Naive B cell (primary cell): ENCODE data around the gene VWA8. TPM values are rescaled to one million over a fixed set of nuclear protein-coding genes. Genes with fewer than 3 reads are reported as not detected.

Source experiments
- ATAC-seq, 2 donors: fragments of 150-1000 bp; cut with Tn5 transposase; 2 replicates each; pipeline ENCODE4 v1.10.0; 2021; ENCODE audit warnings: low read depth in 2 of 2, mild to moderate bottlenecking in 2 of 2, moderate library complexity in 2 of 2
- DNase-seq: peaks from one replicate; pipeline ENCODE4 v3.0.0; 2022
- H3K27ac Mint-ChIP-seq, 6 donors: one replicate each; pipeline ENCODE4 v1.8.0; 2020 to 2022; ENCODE audit warnings: mild to moderate bottlenecking in 6 of 6, mixed read lengths in 6 of 6, moderate library complexity in 5 of 6, inconsistent platforms in 2 of 6
- H3K27me3 Mint-ChIP-seq, 3 donors: one replicate each; pipeline ENCODE4 v1.8.0; 2021 to 2022; ENCODE audit warnings: mixed read lengths in 3 of 3, mild to moderate bottlenecking in 1 of 3
- H3K36me3 Mint-ChIP-seq, 2 donors: one replicate each; pipeline ENCODE4 v1.8.0; 2020 to 2022; ENCODE audit warnings: mixed read lengths in 2 of 2, inconsistent platforms in 1 of 2, mild to moderate bottlenecking in 1 of 2
- H3K4me1 Mint-ChIP-seq, 3 donors: one replicate each; pipeline ENCODE4 v1.8.0; 2020 to 2022; ENCODE audit warnings: mixed read lengths in 3 of 3, inconsistent platforms in 1 of 3, mild to moderate bottlenecking in 1 of 3, moderate library complexity in 1 of 3
- H3K4me3 Mint-ChIP-seq, 8 donors: one replicate each; pipeline ENCODE4 v1.8.0; 2020 to 2022; ENCODE audit warnings: mild to moderate bottlenecking in 8 of 8, mixed read lengths in 8 of 8, moderate library complexity in 8 of 8, inconsistent platforms in 2 of 8
- H3K9me3 Mint-ChIP-seq, 7 donors: one replicate each; pipeline ENCODE4 v1.8.0; 2020 to 2022; ENCODE audit warnings: mixed read lengths in 7 of 7, mild to moderate bottlenecking in 5 of 7, inconsistent platforms in 2 of 7, moderate library complexity in 1 of 7
- polyA plus RNA-seq, 6 donors: library from polyadenylated mRNA; unstranded; fragments of 300-500 nt; fragmentation: Illumina TruSeq; gene quantifications; one replicate each; pipeline ENCODE4 v1.2.3, GENCODE V29; 2021; ENCODE audit warnings: low read depth in 6 of 6

VWA8 gene
- polyA plus RNA-seq, 6 donors from 2014 or later: 0.91 to 6.2 (median 3.5) TPM

- Mint-ChIP-seq H3K27me3 (no peaks in the 10 kb centered on the region), H3K9me3 (no peaks in the 10 kb centered on the region), H3K4me1 (no peaks in the 10 kb centered on the region), H3K36me3 (peaks cover 8 to 19% of the 10 kb centered on the region in 2 donors), H3K27ac (no peak overlapping the region), H3K4me3 (no peak overlapping the region)
- no peak for ATAC-seq
- DNase-seq: no peak
These were observed 250.1 kb downstream of the VWA8 start for GRCh38 chr13:41710771-41711170.

GRCh38 chr13:41709511-41709910 is 251.4 kb downstream of the VWA8 start:
- Mint-ChIP-seq H3K36me3 (peaks cover 8 to 26% of the 10 kb centered on the region in 2 donors), H3K4me1 (no peaks in the 10 kb centered on the region), H3K27me3 (no peaks in the 10 kb centered on the region), H3K4me3 (no peak overlapping the region), H3K9me3 (no peaks in the 10 kb centered on the region), H3K27ac (no peak overlapping the region)
- DNase-seq (no peak), ATAC-seq (no peak)

- Mint-ChIP-seq H3K27me3 (no peaks in the 10 kb centered on the region), H3K36me3 (peaks cover 8 to 22% of the 10 kb centered on the region in 2 donors), H3K27ac (no peak overlapping the region), H3K4me1 (no peaks in the 10 kb centered on the region), H3K4me3 (no peak overlapping the region), H3K9me3 (no peaks in the 10 kb centered on the region)
- ATAC-seq (no peak), DNase-seq (no peak)
These were observed 252.2 kb downstream of the VWA8 start for GRCh38 chr13:41708713-41709112.

- H3K4me1 Mint-ChIP-seq: no peaks in the 10 kb centered on the region
- no peak for ATAC-seq
- H3K4me3 Mint-ChIP-seq: no peak overlapping the region
- DNase-seq: no peak
- H3K36me3 Mint-ChIP-seq: peaks cover 8 to 18% of the 10 kb centered on the region in 2 donors
- H3K27ac Mint-ChIP-seq: no peak overlapping the region
- no peaks in the 10 kb centered on the region for H3K27me3 Mint-ChIP-seq
- no peaks in the 10 kb centered on the region for H3K9me3 Mint-ChIP-seq
These were observed 253.6 kb downstream of the VWA8 start for GRCh38 chr13:41707194-41707821.

DNA sequence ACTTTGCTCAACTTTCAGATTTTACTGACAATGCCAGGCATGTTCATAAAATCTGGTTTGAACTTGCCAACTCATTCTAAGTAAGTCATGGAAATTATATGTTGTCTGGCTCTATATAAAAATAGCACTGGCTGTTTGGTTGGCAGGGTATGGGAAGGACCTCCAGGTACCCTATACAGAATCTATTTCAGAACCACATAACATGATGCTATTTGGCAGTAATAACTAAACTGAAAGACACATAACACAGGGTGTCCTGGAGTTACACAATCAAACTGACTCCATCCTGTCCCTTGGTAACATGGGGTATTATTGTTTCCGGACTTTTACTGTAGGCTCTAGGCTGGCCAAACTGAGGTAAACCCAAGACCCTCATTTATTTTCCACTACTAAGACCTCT is 254.8 kb downstream of the VWA8 start:
- Mint-ChIP-seq H3K27ac (no peak overlapping the region), H3K4me3 (no peak overlapping the region), H3K27me3 (no peaks in the 10 kb centered on the region), H3K9me3 (no peaks in the 10 kb centered on the region), H3K36me3 (peaks cover 10 to 18% of the 10 kb centered on the region in 2 donors), H3K4me1 (no peaks in the 10 kb centered on the region)
- no peak for DNase-seq
- no peak for ATAC-seq

DNA sequence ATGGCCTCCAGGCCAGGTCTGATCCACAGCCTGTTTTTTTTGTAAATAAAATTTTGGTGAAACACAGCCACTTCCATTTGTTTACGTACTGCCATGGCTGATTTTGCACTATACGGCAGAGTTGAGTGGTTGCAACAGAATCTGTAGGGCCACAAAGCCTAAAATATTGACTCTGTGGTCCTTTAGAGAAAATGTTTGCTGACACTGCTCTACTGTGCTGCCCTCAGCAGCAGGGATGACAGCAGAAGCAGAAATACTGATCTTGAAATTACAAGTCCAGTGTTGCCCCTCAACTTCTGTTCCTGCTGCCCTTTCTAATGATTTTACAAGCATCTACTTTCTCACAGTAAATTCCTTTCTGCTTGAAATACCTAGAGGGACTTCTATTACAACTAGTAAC is 258.4 kb downstream of the VWA8 start:
- DNase-seq (no peak), ATAC-seq (no peak)
- no peaks in the 10 kb centered on the region for H3K4me1 Mint-ChIP-seq
- peaks cover 17 to 18% of the 10 kb centered on the region in 2 donors for H3K36me3 Mint-ChIP-seq
- H3K4me3 Mint-ChIP-seq: no peak overlapping the region
- H3K9me3 Mint-ChIP-seq: no peaks in the 10 kb centered on the region
- peak overlapping the region in 1 of 6 donors; percentile 48 for H3K27ac Mint-ChIP-seq
- H3K27me3 Mint-ChIP-seq: no peaks in the 10 kb centered on the region

DNA sequence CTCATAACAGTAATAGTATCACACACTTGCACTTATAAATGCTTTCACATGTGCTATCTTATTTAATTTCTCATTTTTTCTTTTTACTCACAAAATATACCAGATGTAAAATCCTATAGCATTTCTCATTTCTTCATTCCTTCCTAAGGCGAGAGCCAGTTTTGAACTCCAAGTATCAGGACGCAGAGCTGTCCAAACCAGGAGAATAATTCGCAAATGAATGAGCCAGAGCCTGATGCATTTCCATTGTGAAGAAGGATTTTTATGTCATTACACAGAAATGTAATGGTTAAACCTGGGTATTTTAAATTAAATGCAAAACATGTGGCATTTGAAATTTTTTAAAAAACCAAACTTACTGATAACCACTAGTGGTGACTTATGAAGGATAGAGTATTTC is 259.2 kb downstream of the VWA8 start:
- no peak overlapping the region for H3K27ac Mint-ChIP-seq
- ATAC-seq: no peak
- H3K4me1 Mint-ChIP-seq: no peaks in the 10 kb centered on the region
- H3K36me3 Mint-ChIP-seq: peaks cover 17 to 18% of the 10 kb centered on the region in 2 donors
- no peaks in the 10 kb centered on the region for H3K27me3 Mint-ChIP-seq
- no peaks in the 10 kb centered on the region for H3K9me3 Mint-ChIP-seq
- no peak for DNase-seq
- no peak overlapping the region for H3K4me3 Mint-ChIP-seq

GRCh38 chr13:41700790-41701310 is 260.1 kb downstream of the VWA8 start:
- Mint-ChIP-seq H3K9me3 (no peaks in the 10 kb centered on the region), H3K36me3 (peaks cover 17 to 18% of the 10 kb centered on the region in 2 donors), H3K27me3 (no peaks in the 10 kb centered on the region), H3K4me1 (no peaks in the 10 kb centered on the region), H3K27ac (no peak overlapping the region), H3K4me3 (no peak overlapping the region)
- ATAC-seq (no peak), DNase-seq (no peak)

GRCh38 chr13:41699759-41700158 is 261.1 kb downstream of the VWA8 start:
- peaks cover 11 to 17% of the 10 kb centered on the region in 2 donors for H3K36me3 Mint-ChIP-seq
- no peak overlapping the region for H3K27ac Mint-ChIP-seq
- no peak for ATAC-seq
- no peaks in the 10 kb centered on the region for H3K27me3 Mint-ChIP-seq
- peaks cover 7 to 11% (median 10%) of the 10 kb centered on the region in 3 donors for H3K4me1 Mint-ChIP-seq
- H3K9me3 Mint-ChIP-seq: no peaks in the 10 kb centered on the region
- DNase-seq: no peak
- H3K4me3 Mint-ChIP-seq: no peak overlapping the region

- DNase-seq (no peak), ATAC-seq (no peak)
- no peaks in the 10 kb centered on the region for H3K27me3 Mint-ChIP-seq
- no peak overlapping the region for H3K27ac Mint-ChIP-seq
- H3K4me3 Mint-ChIP-seq: peak overlapping the region in 1 of 8 donors; percentile 5
- no peaks in the 10 kb centered on the region for H3K9me3 Mint-ChIP-seq
- H3K36me3 Mint-ChIP-seq: peaks cover 11 to 17% of the 10 kb centered on the region in 2 donors
- peaks cover 8 to 12% (median 12%) of the 10 kb centered on the region in 3 donors for H3K4me1 Mint-ChIP-seq
These were observed 263.3 kb downstream of the VWA8 start for GRCh38 chr13:41697578-41697977.

- H3K9me3 Mint-ChIP-seq: no peaks in the 10 kb centered on the region
- H3K4me1 Mint-ChIP-seq: peaks cover 8 to 12% (median 12%) of the 10 kb centered on the region in 3 donors
- ATAC-seq (no peak), DNase-seq (no peak)
- H3K27ac Mint-ChIP-seq: no peak overlapping the region
- H3K36me3 Mint-ChIP-seq: peaks cover 17 to 19% of the 10 kb centered on the region in 2 donors
- no peaks in the 10 kb centered on the region for H3K27me3 Mint-ChIP-seq
- H3K4me3 Mint-ChIP-seq: no peak overlapping the region
These were observed 264.5 kb downstream of the VWA8 start for GRCh38 chr13:41696163-41697003.

DNA sequence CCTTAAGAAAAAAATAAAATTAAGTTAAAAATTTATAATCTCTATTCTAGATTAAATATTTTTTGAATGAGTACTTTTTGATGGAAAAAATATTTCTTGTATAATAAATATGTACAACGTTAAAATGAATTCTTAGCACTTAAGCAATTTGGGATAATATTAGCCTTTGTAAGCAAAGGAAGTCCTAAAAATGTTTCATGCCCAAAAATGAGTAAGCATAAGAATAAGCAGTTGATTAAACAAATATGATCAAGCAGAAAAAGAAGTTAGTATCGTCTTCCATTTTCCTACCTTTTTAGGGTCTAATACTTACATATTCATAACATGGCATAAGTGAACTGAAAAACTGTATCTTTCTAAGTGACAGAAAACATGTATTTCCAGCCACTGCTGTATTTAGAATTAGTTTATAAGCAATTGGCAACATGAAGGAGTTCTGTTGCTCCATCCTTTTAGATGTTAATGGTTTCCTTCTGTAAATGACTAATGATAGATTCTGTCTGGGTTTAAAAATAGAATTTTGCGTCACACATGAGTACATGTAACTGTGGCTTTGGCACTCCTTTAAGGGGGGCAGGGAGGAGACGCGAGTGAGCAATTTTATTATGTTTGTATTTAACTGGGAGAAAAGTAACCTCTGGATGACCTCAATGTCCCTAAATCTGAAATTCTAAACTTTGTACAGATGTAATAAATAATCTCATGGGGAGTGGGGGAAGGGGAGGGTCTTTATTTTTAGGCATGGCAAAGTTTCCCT is 266.2 kb downstream of the VWA8 start:
- Mint-ChIP-seq H3K4me1 (peaks cover 8 to 12% (median 12%) of the 10 kb centered on the region in 3 donors), H3K4me3 (peak overlapping the region in 3 of 8 donors; percentile 8 to 62 (median 44)), H3K27me3 (no peaks in the 10 kb centered on the region), H3K27ac (peak overlapping the region in 2 of 6 donors; percentile 7 to 32), H3K9me3 (no peaks in the 10 kb centered on the region), H3K36me3 (peaks cover 22 to 35% of the 10 kb centered on the region in 2 donors)
- DNase-seq (peak; percentile 3), ATAC-seq (peak; percentile 53 to 63)

DNA sequence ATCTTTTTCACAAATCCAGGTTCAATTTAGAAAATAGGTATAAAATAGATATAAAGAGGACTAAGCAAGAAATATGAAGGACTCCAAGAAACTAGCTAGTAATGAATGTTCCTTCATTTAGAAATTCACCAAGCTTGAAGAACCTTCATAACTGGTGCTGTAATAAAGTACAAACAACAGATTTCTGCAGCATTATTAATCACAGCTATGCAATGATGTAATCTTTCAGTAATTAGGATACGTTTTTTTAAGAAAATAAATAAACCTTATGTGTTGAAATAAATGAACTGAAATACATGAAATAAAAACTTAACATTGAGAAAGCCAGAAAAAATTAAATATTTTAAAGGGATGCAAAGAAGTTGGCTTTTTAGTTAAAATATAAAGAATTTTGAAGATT is 267.5 kb downstream of the VWA8 start:
- Mint-ChIP-seq H3K4me1 (peaks cover 8 to 12% (median 12%) of the 10 kb centered on the region in 3 donors), H3K9me3 (no peaks in the 10 kb centered on the region), H3K27ac (no peak overlapping the region), H3K27me3 (no peaks in the 10 kb centered on the region), H3K4me3 (no peak overlapping the region), H3K36me3 (peaks cover 15 to 38% of the 10 kb centered on the region in 2 donors)
- ATAC-seq: no peak
- DNase-seq: no peak
